Stimulated activated CD4-positive, alpha-beta T cell treated with anti-CD3 and anti-CD28 coated beads, Interleukin-15, amount 100 ng/mL, for 48 hours (primary cell): Measurements from ENCODE around the gene SCML1.
A peak's percentile ranks its signal among the peaks of the same experiment; 100 is the strongest.

Source experiments
- DNase-seq, 2 donors: peaks; one replicate each; pipeline ENCODE4 v3.0.0-alpha.2; 2020; ENCODE audit warnings: low read depth in 2 of 2

Gene SCML1

GRCh38 chrX:17736856-17737709 lies at the start of gene SCML1:
SCML1 (plus strand) TSS chrX:17737493; CDS start chrX:17744187, 6,694 bp downstream.
- DNase-seq = peak; percentile 86 to 88

- DNase-seq = no peak
Observed at GRCh38 chrX:17687648-17688047, 49.6 kb upstream of the SCML1 start.

GRCh38 chrX:17689971-17690409 lies 47.3 kb upstream of the SCML1 start:
- peak in 1 of 2 donors; percentile 33 for DNase-seq

- no peak for DNase-seq
Observed at GRCh38 chrX:17692709-17693346, 44.5 kb upstream of the SCML1 start.

GRCh38 chrX:17697191-17697590 lies 40.1 kb upstream of the SCML1 start:
- DNase-seq = no peak

- DNase-seq = no peak
Observed at GRCh38 chrX:17700976-17701375, 36.3 kb upstream of the SCML1 start.

GRCh38 chrX:17703201-17703600 lies 34.1 kb upstream of the SCML1 start:
- DNase-seq = no peak

- no peak for DNase-seq
Observed at GRCh38 chrX:17705211-17705610, 32.1 kb upstream of the SCML1 start.

GRCh38 chrX:17706676-17707075 lies 30.6 kb upstream of the SCML1 start:
- DNase-seq = no peak

GRCh38 chrX:17707731-17708130 lies 29.6 kb upstream of the SCML1 start:
- no peak for DNase-seq

GRCh38 chrX:17710871-17711301 lies 26.4 kb upstream of the SCML1 start:
- DNase-seq = no peak

- DNase-seq = no peak
Observed at GRCh38 chrX:17713288-17713687, 24.0 kb upstream of the SCML1 start.

GRCh38 chrX:17718649-17719165 lies 18.6 kb upstream of the SCML1 start:
- no peak for DNase-seq

- DNase-seq = no peak
Observed at GRCh38 chrX:17719711-17720110, 17.6 kb upstream of the SCML1 start.

GRCh38 chrX:17721715-17722114 lies 15.6 kb upstream of the SCML1 start:
- no peak for DNase-seq

- no peak for DNase-seq
Observed at GRCh38 chrX:17725181-17725580, 12.1 kb upstream of the SCML1 start.

- DNase-seq = no peak
Observed at GRCh38 chrX:17732138-17732783, 5.0 kb upstream of the SCML1 start.

- no peak for DNase-seq
Observed at GRCh38 chrX:17735406-17735805, 1.9 kb upstream of the SCML1 start.

- no peak for DNase-seq
Observed at GRCh38 chrX:17736478-17736855, 826 bp upstream of the SCML1 start.

- no peak for DNase-seq
Observed at GRCh38 chrX:17737710-17737985, 355 bp downstream of the SCML1 start.

- DNase-seq = peak in 1 of 2 donors; percentile 16
Observed at GRCh38 chrX:17737986-17738713, 857 bp downstream of the SCML1 start.
